NCI-H1930 (cell line): ENCODE data around the gene DYNLT2B.
A peak's percentile ranks its signal among the peaks of the same experiment; 100 is the strongest.
"Not testable (repeated sequence)": the region's sequence is repeated elsewhere in the genome, so short reads cannot be mapped to it uniquely, and the experiment has no call there.

Experiments used
- DNase-seq, 2 experiments: peaks; one replicate each; lab custom pipeline; 2025; lab: John Stamatoyannopoulos, UW

DYNLT2B gene

DNA sequence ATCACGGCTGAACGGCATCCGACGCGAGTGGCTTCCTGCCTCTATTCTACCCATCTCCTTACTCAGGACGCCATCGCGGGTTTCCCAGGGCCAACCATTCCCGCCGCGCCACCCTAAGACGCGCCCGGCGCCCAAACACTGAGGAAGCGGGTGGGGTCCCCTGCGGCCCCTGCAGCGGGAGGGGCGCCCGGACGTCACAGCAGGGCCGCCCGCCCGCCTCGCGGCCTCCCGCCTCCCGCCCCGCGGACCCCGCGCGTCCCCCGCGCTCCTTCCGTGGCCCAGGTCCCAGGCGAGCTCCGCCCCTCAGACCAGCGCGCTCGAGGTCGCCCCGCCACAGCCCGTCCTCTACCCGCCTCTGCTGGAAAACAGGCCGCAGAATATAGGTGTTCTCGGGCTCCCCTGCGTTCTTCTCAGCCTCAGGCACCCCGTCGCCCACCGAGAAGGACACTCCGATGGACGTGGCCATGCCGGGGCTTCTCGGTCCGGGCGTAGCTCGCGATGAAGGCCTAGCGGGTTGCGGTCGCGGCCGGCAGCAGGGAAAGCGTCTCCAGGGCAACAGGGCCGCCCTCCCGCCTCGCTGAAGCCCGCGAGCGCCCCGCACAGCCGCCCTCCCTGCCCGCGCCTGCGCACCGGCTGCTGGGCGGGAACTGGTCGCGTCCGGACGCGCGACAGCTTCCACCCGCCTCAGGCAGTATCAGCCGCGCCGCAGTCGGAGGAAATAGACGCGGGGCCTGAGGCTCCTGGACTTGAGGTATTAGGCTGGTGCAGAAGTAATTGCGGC lies at the start of gene DYNLT2B:
Gene DYNLT2B (minus strand): TSS at position 554 of the 781 bp plus-strand sequence. CDS start 88 bp downstream, at position 466.
- peak; percentile 87 to 88 for DNase-seq

DNA sequence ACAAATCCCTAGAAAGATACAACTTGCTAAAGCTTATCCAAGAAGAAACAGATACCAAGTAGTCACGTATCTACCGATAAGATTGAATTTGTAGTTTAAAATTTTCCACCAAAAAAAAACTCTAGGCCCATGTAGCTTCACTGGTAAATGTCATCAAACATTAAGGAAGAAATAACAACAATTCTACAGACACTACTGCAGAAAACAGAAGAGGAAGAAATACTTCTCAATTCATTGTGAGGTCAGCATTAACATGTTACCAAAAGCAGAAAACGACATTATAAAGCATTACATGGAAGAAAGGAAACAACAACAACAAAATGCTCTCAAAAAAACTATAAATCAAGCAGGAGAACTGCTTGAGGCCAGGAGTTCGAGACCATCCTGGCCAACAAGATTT lies 47.7 kb upstream of the DYNLT2B start:
- DNase-seq: no peak

DNA sequence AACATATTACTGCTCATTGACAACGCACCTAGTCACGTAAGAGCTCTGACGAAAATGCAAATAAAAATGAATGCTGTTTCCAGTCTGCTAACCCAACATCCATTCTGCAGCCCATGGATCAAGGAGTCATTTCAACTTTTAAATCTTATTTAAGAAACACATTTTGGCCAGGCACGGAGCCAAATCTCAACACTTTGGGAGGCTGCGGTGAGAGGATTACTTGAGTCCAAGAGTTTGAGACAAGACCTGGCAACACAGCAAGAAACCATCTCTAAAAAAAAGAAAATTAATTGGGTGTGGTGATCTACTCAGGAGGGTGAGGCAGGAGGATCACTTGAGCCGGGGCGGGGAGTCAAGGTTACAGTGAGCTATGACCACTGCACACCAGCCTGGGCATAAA lies 42.5 kb upstream of the DYNLT2B start:
- DNase-seq: no peak

GRCh38 chr3:196358540-196358939 lies 40.5 kb upstream of the DYNLT2B start:
- not testable (repeated sequence) for DNase-seq

- DNase-seq: no peak
These were observed 39.9 kb upstream of the DYNLT2B start for GRCh38 chr3:196357905-196358304.

DNA sequence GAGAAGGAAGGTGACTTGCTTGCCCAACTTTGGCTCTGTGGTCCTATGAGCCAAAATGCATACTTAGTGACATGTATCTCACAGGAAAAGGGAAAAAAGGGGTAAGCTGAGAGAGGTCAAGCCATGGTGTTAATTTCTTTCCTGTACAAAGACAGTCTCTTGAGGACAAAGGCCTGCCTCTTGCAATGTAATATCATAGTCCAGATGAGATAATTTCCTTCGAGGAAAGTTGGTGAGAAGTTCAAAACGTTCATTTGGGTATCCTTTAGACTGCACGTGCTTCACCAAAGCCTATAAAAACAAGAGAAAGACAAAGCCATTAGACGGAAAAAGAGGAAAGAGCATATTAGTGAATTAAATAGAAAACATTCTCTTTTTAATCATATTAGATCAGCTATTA lies 38.5 kb upstream of the DYNLT2B start:
- no peak for DNase-seq

- DNase-seq: peak in 1 of 2 experiments; percentile 40
These were observed 37.6 kb upstream of the DYNLT2B start for GRCh38 chr3:196355668-196356067.

GRCh38 chr3:196354132-196354531 lies 36.1 kb upstream of the DYNLT2B start:
- no peak for DNase-seq

DNA sequence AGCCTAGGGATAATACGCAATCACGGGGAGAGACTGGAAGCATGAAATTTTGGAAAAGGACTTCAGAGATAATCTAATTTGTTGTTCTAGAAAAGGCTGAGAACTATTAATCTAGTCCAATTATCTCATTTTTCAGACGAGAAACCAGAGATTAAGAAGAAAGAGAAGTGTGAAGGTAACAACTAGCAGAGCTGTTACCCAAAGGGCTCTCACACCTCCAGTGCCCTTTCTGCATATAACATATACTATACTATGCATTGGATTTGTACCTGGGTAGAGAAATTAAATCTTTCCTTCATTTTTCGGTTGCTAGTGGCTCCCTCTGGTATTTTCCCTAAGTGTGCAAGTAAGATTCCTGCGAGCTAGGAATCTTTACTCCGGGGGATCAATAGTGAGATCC lies 33.5 kb upstream of the DYNLT2B start:
- no peak for DNase-seq

- no peak for DNase-seq
These were observed 32.0 kb upstream of the DYNLT2B start for GRCh38 chr3:196350067-196350466.

- DNase-seq: no peak
These were observed 30.7 kb upstream of the DYNLT2B start for GRCh38 chr3:196348698-196349097.

DNA sequence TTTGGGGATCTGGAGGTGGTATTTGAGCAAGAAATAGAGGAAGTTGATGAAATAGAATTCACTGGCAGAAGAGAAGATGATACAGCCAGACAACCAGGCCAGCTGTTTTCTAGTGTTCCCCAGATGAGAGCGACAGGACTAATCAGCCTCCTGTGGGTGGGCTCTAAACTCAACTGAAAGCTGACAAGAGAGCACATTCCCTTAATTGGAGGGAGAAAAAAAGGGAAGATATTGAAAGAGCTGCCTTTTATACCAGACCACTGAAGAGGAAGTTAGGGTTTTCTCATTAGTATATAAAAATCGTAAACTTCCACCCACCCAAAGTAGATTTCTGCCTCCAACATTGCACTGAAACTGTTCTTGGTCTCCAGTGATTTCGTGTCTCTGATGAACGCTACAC lies 26.6 kb upstream of the DYNLT2B start:
- no peak for DNase-seq

- DNase-seq: not testable (repeated sequence)
These were observed 25.9 kb upstream of the DYNLT2B start for GRCh38 chr3:196343917-196344316.

- DNase-seq: no peak
These were observed 23.1 kb upstream of the DYNLT2B start for GRCh38 chr3:196341137-196341536.

GRCh38 chr3:196340466-196340865 lies 22.4 kb upstream of the DYNLT2B start:
- DNase-seq: no peak

DNA sequence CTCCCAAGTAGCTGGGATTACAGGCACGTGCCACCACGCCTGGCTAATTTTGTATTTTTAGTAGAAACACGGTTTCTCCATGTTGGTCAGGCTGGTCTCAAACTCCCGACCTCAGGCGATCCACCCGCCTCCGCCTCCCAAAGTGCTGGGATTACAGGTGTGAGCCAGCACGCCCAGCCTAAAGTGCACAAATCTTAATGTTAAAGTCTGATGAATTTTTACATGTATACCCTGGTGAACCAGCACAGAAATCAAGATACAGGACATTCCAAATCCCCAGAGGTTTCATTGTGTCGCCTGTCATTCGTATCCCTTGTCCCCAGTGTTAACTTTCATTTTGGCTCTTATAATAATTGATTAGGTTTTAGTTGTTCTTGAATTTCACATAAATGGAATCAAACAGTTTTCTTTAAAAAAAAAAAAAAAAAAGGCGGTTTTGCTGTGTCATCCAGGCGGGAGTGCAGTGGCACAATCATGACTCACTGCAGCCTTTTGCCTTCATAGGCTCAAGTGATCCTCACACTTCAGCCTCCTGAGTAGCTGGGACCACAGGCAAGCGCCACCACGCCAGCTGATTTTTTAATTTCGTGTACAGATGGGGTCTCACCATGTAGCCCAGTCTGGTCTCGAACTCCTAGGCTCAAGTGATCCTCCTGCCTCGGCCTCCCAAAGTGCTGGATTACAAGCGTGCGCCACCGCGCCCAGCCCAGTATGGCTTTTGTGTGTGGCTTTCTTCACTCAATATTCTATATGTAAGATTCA lies 21.6 kb upstream of the DYNLT2B start:
- no peak for DNase-seq

- DNase-seq: no peak
These were observed 21.0 kb upstream of the DYNLT2B start for GRCh38 chr3:196339044-196339443.

- no peak for DNase-seq
These were observed 18.5 kb upstream of the DYNLT2B start for GRCh38 chr3:196336319-196337145.

GRCh38 chr3:196335503-196335948 lies 17.5 kb upstream of the DYNLT2B start:
- no peak for DNase-seq

GRCh38 chr3:196334982-196335381 lies 16.9 kb upstream of the DYNLT2B start:
- DNase-seq: no peak

- no peak for DNase-seq
These were observed 14.1 kb upstream of the DYNLT2B start for GRCh38 chr3:196332168-196332567.

DNA sequence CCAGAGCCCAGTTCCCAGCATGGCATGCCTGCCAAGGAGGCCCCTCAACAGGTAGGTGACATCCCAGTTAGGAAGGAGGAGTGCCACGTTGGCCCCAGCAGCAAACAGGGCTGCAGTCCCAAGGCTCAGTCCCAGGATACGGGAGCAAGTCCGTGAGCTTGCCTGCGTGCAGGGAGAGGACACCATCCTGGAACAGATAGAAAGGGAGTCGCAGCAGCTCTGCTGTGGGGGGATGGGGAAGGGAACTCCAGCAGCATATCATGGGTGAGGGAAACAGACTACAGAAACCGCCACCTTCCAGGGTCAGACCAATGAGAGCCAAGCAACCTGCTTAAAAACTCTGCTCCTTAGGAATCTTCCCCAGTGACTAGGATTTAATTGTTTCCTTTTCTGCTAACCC lies 9.4 kb upstream of the DYNLT2B start:
- no peak for DNase-seq
